HG03558 (cell line): ENCODE data around the gene USP22.
"Not testable (repeated sequence)": the region's sequence is repeated elsewhere in the genome, so short reads cannot be mapped to it uniquely, and the experiment has no call there.

ENCODE experiments used
- ATAC-seq: cut with Tn5 transposase; IDR thresholded peaks from one replicate; pipeline ENCODE4 v1.9.1; 2021; ENCODE audit warnings: moderate number of reproducible peaks; ENCODE audit not compliant: unreplicated experiment; ENCODE audit errors: extremely low read depth

Gene USP22

DNA sequence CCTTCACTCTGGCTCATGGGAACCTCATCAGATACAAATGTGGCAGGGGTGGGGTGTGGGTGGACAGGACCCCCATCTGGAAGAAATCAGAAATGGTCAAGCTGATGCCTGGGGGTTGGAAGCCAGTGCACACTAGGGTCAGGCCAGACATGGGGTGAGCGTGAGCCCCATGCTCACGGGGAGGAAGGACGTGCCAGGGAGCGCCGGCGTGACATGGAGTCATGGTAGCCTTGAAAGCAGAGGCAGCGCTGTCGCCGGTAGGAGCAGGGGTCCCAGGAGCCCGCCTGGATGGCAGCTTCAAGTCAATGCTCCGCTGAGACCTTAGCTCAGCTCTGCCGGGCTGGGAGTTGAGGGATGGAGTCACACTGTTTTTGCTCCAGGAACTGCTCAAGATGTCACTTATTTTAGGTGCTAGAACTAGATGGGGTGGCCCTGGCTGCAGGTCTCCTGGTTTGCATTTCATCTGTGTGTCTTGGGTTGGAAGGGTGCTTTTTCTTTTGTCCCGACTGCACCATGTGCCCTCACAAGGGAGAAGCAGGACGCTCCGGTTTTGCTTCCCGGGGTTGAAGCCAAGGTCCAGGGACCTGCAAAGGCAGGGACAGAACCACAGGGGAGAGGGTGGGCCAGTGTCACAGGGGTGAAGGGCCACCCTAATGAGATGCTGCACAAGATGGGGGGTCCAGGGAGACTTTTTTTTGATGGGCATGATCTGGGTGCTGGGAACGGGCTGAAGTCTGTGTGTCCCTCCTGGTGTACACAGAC lies 51.4 kb downstream of the USP22 start:
- ATAC-seq: no peak

DNA sequence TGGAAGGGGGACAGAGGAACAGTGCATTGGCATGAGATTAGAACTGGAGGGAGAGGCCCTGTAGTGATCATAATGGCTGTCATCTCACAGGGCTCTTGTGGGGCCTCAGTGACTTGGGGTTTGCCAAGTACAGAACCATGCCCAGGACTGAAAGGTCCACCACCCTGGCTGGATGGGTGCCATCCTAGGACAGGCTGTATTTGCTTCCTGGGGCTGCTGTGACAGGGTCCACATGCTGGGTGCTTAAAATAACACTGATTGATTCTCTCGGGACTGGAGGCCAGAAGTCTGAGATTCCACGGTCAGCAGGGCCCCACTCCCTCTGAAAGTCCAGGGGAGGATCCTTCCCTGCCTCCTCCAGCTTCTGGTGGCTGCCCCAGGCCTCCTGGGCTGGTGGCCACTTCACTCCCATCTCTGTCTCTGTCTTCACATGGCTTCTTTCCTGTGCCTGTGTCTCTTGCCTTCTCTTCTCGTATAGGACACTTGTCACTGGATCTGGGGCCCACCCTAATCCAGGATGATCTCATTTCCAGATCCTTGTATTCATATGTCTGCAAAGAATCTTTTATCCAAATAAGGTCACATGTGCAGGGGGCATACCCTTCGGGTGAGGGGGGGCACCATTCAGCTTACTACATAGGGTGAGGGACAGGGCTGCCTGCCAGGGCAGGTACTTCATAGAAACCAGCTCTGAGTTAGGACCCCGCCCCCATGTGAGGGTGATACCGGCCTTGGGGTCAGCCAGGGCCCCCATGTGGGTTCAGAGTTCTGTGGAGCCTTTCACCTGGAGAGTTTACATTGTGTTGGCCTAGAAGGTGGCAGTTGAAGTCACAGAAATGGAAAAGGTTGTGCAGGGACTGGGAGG lies 52.6 kb downstream of the USP22 start:
- ATAC-seq: no peak

DNA sequence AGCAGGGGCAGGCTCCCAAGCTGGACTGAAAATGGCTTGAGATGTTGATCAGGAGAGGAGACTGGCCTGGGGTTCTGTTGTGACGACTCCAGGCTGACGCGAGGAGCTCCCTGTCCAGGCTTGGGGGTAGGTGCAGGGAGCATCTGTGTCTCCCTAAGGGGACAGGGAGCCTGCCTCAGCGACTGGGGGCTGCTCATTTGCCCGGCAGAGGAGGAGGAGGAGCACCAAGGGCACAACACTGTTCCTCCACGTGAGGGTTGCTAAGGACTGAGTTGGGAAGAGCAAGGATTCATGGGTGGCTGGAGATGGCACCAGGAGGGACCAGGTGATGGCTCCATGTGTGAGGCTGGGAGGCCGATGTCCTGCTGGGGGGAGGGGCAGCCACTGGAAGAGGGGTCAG lies 53.3 kb downstream of the USP22 start:
- ATAC-seq: no peak

DNA sequence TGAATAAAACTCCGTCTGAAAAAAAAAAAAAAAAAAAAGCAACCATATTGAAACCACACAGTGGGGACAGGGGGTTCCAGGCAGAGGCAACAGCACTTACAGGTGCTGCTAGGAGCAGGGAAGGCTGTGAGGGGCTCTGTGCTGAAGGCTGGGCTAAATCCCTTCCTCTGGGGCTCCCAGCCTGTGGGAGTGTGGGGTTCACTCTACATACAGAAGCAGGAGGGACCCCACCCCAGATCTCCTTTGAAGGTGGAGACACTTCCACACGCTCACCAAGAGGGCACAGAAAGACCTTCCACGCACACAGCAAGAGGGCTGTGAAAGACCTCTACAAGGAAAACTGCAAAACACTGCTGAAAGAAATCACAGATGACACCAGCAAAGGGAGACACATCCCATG lies 53.9 kb downstream of the USP22 start:
- no peak for ATAC-seq

DNA sequence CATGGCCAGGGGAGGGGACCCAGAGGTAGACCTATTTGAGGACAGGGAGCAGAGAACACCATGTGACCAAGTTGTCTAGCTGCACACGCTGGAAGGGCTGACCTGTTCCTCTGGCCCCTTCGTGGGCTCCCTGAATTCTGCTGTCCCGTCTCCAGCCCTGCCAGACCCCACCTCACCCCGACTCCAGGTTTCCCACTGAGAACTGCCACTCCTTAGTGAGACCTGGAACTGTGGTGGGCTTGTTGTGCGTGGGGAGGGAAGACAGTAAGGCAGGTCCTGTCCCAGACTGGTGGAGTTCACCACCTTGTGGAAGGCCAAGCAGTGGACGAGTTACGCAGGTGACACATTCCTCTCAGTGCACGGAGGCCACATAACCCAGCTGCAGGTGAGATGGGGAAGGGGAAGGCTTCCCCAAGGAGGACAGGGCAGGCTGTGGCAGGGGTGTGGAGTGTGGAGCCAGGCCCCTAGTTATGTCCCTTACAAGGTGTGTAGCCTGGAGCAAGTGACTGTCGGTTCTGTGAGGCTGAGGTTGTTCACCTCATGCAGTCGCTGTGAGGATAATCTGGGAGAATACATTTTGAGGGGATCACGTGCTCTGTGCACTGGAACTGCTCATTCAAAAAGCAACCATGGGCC lies 54.7 kb downstream of the USP22 start:
- no peak for ATAC-seq

DNA sequence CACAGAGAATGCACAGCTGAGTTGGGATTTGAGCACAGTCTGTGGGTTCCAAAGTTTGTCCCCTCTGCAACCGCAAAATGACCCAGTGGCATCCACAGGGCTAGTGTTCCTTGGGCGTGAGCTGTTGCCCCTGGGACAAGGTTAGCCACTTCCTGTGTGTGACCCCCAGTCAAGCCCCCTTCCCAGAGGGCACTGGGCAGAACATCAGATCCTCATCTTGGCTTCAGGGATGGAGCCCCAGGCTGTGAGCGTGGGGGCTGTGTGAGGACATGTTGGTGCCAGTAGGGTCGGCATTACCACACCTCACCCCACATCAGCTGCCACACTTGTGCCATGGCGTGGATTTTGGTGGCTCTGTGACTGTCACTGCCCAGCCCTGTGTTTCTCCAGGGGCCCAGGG lies 55.3 kb downstream of the USP22 start:
- ATAC-seq: no peak

DNA sequence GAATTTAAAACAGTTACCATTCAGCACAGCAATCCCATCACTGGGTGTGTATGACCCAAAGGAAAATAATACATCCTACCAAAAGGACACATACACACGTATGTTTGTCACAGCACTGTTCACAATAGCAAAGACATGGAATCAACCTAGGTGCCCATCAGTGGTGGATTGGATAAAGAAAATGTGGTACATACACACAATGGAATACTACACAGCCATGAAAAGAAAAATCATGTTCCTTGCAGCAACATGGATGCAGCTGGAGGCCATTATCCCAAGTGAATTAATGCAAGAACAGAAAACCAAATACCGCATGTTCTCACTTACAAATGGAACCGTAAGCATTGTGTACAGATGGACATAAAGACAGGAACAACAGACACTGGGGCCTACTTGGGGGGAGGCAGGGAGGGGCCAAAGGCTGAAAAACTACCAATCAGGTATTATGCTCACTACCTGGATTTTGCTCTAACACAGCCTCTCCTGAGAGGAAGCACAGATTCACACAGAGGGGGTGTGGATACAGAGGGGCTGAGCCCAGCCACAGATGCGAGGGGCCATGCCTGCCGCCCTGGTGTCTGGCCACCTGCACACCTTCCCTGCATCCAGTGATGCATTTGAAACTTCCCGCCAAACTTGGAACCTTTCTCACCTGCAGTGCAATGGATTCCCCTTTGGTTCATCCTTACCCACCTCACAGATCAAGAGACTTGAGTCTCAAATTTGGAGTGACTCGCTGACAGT lies 55.9 kb downstream of the USP22 start:
- no peak for ATAC-seq

DNA sequence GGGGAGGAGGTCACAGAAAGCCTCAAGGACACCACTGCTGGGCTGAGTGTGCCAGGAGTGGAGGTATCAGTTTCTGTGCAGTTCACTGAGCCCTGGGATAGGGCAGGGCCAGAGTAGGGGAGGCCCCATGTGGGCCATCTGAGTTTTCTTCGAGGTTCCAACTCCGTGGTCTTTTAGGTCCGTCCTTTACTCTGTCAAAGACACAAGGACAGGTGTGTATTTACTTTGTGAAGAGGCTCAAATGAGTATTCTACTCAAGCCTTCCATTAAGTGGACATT lies 59.5 kb downstream of the USP22 start:
- ATAC-seq: no peak

DNA sequence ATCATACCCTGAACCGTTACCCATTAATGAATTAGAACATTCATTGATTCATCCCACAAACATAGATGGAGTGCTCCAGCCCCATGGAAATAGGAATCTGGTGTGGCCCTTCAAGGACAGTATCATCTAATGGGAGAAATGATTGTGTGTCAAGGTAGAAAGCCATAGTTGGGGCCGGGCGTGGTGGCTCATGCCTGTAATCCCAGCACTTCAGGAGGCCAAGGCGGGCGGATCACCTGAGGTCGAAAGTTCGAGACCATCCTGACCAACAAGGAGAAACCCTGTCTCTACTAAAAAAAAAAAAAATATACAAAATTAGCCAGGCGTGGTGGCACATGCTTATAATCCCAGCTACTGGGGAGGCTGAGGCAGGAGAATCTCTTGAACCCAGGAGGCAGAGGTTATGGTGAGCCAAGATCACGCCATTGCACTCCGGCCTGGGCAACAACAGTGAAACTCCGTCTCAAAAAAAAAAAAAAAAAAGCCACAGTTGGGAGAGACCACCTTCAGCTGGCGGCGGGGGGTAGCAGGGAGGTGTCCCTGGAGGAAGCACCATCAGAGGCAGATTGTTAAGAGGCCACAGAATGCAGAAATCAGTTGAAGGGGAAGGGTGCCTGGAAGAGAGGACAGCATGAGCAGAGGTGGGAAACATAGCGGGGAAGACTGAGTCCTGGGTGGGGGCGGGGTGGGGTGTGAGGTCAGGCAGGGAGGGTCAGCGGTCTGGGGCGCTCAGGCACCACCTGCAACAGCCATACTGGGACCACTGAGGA lies 60.0 kb downstream of the USP22 start:
- ATAC-seq: no peak

DNA sequence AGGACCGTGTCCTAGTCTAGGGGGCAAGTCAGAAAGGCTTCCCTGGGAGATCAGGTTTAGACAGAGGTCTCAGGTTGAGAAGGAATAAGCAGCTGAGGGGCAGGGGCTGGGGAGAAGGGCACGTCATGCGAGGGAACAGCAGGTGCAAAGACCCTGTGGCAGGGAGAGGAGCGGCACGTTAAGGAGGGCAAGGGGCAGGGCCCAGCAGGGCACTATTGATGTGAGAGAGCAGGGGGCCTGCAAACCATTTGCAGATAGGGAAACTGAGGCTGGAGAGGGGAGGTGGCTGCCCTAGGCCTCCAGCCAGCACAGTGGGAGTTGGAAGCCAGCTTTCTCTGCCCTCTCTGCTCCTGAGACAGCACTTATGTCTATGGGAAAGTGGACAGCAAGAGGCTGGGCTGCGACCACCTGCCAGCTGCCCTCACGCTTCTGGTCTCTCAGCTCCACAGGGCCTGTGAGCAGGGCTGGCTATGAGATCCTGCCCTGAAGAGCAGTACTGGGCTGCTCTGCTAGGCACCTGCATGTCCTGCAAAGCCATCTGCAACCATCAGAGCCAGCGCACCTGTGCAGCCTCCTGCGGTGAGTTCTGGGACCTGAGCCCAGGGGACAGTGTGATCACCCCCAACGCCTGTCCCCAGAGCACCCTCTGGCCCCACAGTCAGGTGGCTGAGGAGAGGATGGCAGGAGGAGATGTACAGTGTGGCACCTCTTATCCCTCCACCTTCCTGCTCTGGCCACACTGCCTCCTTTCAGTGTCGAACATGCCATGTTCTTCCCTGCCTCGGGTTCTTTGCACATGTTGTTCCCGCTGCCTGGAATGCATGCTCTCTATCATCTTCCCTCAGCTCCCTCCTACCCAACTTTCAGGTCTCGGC lies 61.5 kb downstream of the USP22 start:
- ATAC-seq: no peak

DNA sequence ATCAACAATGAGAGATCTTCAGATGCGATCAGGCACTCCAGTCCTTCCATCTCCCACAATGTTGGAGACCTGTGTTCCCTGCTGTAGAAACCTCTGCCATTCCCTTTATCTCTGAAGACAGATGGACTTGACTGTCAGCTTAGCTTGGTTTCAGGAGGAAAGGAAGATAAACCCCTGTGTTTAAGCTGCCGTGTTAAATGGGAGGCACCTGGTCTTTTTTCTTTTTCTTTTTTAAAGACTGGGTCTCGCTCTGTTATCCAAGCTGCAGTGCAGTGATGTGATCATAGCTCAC lies 63.1 kb downstream of the USP22 start:
- ATAC-seq: no peak

DNA sequence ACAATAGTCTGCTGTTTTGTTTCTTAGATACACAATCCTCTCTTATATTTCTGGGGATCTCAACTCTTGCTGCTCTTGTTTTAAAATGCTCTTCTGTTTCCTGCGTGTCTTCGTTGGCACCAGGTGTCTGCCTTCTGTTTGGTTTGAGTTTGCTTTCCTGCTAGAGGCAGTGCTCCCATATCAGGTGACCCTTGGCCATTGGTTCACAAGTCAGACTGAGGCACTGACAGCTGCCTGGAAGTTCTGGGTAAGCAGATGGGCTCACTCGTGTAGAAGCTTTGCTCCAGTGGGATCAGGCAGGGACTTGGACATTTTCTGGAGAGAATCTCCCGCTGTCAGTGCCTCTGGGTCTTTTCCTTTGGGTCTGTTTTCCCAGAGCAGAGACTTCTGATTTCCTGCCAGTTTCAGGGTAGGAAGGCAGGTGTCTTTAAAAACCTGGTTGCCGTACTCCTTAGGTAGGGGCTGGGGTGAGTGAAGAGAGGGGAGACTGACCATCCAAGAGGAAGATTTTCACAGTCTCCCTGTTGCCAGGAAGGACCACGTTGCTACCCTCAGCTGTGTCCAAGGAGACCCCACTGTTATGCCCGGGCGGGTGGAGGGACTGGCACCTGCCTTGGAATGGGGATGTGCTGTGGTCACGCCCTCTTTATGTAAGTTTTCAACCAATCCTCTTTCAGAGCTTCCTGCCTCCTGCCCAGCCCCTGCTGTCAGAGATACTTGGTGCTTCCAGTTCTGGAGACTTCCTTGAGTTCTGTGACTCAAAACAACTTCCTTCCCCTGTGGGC lies 63.6 kb downstream of the USP22 start:
- ATAC-seq: not testable (repeated sequence)

DNA sequence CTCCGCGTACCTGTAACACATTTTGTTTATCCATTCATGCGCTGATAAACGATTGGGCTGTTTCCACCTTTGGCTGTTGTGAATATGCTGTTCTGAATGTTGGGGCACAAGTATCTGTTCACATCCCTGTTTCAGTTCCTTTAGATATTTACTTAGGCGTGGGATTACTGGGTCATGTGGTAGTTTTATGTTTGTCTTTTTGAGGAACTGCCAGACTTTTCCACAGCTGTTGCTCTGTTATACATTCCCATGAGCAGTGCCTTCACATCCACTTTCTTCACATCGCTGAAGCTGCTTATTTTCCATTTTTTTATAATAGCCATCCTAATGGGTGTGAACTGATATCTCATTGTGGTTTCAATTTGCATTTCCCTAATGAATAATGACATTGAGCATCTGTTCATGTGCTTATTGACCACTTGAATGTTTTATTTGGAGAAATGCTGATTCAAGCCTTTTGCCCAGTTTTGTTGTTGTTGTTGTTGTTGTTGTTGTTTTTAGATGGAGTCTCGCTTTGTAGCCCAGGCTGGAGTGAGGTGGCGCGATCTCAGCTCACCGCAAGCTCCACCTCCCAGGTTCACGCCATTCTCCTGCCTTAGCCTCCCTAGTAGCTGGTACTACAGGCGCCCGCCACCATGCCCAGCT lies 65.1 kb downstream of the USP22 start:
- not testable (repeated sequence) for ATAC-seq

DNA sequence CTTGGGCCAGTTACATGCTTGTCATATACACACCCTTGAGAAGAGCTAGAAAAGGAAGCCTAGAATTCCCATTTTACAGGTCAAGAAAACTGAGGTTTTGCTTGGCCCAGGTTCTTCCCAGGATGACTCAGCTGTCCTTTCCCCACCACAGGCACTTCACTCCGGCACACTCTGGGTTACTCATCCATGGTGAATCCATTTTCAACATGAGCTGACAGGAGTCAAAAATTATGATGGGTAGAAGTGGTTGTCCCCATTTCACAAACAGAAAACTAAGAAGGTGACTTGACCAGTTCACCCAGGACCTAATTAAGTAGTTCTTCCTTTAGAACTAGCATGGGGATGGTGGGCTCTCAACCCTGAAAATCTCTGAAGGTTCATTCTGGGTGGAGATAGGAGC lies 67.2 kb downstream of the USP22 start:
- no peak for ATAC-seq

DNA sequence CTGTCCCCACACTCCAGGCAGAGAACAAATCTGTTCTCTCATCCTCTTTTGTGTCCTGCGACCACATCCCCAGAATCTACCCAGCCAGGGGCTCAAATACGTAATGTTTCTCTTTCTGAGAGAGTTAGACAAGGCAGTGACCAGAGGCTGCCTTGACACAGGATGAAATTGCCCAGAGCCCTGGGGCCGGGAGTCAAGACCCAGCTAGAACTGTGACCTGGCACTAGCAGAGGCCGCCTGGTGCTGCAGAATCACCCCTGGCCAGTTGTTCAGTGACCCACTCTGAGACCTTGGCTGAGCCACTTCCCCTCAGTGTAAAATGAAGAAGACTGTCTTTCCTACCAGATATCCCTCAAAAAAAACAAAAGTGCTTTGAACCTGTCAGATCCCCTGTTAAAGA lies 72.5 kb downstream of the USP22 start:
- ATAC-seq: no peak

DNA sequence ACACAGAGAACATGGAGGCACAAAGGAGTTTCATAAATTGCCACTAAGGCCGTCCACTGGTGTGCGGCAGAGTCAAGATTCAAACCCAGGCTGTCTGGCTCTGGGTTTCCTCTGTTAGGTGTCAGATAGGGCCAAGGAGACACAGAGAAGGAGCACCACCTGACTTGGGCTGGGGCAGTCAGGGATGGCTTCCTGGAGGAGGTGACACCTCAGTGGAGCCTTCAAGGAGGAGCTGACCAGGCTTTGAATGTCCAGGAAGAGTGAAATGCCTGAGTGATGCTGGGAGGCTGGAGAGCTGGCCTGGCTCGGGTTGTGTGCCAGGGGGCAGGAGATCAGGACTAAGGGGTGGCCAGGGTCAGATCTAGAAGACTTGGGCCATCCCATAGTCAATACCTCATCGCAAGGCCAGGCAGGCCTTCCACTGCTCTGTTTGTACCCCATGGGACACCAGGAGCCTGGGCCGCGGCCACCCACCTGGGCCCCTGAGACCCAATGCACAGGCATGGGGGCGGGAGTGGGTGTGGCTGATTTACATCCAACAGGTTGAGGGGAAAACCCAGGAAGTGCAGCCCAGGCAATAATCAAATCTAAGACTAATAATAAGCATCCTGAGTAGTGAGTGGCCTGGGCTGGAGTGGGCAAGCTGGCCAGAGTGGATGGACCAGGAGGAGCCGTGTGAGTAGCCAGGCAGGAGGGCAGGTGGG lies 73.7 kb downstream of the USP22 start:
- no peak for ATAC-seq

DNA sequence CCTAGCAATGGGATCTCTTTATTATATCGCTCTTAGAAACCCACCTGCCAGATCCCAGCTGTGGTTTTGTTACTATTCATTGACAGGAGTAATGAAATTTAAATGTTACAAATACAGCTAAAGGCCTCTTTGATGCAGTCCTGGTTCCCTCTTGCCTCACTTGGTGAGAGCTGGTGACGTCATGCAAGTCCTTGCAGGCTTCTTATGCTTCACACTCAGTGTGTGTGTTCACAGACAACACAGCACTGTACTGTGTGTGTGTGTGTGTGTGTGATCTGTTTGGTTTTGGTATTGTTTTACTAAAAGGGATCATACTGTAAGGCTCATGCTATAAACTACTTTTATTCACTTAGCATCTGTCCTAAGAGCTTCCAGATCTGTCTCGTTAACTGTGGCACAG lies 75.0 kb downstream of the USP22 start:
- ATAC-seq: no peak
